Measurements from ENCODE around the gene CXCL1.

- TF ChIP-seq POLR2A (IDR thresholded peaks at IDR 0.05) (no peak), CTCF (IDR thresholded peaks at IDR 0.05) (no peak)
Measured at GRCh38 chr4:73891739-73892405, 22.7 kb downstream of the CXCL1 start.

Data from thyroid gland (tissue), 4 donors.